ENCODE measurements around the gene CA7.
"Not testable (repeated sequence)": the region's sequence is repeated elsewhere in the genome, so short reads cannot be mapped to it uniquely, and the experiment has no call there.

CA7 gene

GRCh38 chr16:66847533-66848067 is 3.4 kb downstream of the CA7 start:
- DNase-seq = no peak

DNA sequence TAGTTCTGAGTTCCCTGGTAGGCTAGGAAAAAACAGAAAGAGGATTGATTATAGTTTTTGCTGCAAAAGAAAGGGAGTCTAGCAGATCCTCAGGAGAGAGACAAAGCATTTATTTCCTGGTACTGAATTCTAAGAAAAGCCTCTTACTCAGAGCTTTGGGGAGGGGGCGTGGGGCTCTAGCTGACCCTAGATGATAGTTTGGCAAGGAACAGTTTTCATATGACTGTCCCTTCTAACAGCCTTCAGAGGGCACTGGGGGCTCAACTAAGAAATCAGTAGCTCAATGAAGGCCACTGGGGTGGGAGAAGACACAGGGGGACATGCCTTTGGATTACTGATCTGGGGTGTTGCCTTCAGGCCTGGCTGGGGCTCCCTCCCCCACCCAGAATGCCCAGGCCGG is 4.0 kb downstream of the CA7 start:
- DNase-seq = no peak

DNA sequence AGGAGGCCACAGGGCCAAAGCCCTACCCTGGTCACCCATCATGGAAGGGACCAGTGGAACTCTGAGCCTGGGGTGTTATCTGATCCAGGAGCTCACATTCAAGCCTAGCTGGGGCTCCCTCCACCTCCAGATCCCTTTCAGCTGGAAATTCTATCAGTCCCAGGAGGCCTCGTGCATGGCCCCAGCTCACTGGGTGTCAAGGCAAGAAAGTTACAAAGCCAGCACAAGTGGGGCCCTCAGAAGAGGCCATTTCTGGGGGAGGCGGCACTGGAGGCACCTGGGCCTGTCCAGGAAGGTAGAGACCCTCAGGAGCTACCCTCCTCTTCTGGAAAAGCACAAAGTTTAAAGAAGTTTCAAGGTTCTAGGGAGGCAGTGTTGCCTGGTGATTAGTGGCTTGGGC is 4.8 kb downstream of the CA7 start:
- no peak for DNase-seq

- DNase-seq = no peak
Observed at GRCh38 chr16:66849549-66849948, 5.3 kb downstream of the CA7 start.

DNA sequence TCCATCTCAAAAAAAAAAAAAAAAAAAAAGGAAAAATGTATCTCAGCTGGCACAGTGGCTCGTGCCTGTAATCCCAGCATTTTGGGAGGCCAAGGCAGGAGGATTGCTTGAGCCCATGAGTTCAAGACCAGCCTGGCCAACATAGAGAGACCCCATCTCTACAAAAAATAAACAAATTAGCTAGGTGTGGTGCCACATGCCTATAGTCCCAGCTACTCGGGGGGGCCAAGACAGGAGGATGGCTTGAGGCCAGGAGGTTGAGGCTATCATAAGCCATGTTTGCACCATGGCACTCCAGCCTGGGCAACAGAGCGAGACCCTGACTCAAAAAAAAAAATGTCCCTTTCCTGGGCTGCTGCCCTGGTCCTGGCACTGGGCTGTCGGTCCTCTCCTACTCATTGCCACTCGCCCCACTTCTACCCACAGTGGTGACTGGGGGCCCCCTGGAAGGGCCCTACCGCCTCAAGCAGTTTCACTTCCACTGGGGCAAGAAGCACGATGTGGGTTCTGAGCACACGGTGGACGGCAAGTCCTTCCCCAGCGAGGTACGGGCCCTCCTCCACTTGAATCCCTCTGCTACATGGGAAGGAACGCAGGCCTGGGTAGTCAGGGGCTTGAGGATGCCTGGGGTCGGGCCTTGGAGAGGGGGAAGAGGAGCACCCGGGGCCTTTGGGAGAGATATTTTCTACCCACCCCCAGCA is 6.1 kb downstream of the CA7 start:
- DNase-seq = no peak

GRCh38 chr16:66851166-66851964 is 7.2 kb downstream of the CA7 start:
- DNase-seq = no peak

DNA sequence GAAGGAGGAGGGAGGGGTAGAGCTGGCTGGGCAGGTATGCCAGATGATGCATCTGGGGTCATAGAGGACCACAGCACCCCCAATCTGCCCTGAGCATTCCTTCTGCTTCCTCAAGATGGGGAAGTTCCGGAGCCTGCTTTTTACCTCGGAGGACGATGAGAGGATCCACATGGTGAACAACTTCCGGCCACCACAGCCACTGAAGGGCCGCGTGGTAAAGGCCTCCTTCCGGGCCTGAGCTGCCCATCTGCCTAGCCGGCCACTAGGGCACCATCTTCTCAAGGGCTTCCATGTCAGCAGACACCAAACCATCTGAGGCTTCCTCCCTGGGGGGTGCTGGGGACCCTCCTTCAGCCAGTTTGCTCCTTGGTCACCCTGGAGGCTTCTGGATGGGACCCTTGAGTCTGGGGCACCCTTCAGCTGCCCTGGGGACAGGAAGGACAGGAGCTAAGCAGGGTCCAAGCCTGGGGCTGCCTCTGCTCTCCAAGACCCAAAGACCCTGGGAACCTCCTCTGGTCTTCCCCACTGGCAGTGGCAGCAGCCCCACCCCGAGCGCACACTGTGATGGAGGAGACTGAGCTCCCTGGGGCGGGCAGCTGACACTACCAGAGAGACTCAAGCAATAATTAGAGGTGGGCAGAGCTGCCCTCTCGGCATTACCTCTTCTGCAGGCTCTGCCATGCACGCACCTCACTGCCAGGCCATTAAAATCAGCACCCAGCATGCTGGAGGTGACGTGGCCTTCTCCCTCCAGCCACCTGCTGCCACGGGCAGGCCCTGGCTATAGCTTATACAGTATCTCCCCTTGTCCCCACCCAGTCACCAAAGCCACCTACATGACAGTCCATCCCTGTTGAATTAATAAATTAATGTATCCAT is 9.3 kb downstream of the CA7 start:
- no peak for DNase-seq

- no peak for DNase-seq
Observed at GRCh38 chr16:66856184-66856730, 12.0 kb downstream of the CA7 start.

- no peak for DNase-seq
Observed at GRCh38 chr16:66856801-66857200, 12.6 kb downstream of the CA7 start.

GRCh38 chr16:66857437-66857836 is 13.2 kb downstream of the CA7 start:
- no peak for DNase-seq

GRCh38 chr16:66858740-66859396 is 14.7 kb downstream of the CA7 start:
- DNase-seq = peak; percentile 70

- DNase-seq = no peak
Observed at GRCh38 chr16:66859397-66860068, 15.3 kb downstream of the CA7 start.

DNA sequence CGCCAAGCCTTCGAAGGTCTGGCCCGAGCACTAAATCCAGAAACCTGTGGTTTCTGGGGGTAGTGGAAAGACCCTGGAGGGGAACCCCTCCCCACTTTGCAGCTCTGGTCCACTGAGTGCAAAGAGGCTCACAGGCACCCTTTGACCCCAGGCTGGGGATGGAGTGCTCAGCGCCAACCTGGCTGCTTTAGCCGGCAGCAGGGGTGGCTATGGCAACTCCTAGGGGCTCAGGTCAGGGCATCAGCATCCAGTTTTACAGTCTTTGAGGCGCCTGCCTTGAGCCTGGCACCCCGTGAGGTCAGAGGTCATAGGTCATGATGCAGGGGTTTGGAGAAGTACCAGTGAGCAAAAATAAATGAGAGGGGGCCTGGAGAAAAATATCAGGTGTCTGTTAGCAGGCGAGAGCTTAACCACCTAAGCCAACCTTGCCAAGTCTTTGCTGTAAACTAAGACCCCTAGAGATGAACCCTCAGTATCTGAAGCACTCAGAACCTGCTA is 17.9 kb downstream of the CA7 start:
- DNase-seq = no peak

DNA sequence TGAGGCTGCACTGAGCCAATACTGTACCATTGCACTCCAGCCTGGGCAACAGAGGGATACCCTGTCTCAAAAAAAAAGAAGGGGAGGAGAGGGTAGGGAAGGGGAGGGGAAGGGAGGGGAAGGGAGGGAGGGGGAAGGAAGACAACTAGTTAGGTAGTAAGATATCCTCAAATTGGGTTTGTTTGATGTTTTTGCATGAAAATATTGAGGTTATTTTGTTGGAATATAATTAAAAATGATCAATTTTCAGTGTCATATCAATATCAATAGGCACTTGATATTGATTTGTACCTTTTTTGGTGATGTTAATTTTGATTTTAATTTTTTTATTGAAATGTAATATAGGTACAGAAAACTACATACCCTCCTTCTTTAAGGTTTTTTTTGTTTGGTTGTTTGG is 19.5 kb downstream of the CA7 start:
- no peak for DNase-seq

DNA sequence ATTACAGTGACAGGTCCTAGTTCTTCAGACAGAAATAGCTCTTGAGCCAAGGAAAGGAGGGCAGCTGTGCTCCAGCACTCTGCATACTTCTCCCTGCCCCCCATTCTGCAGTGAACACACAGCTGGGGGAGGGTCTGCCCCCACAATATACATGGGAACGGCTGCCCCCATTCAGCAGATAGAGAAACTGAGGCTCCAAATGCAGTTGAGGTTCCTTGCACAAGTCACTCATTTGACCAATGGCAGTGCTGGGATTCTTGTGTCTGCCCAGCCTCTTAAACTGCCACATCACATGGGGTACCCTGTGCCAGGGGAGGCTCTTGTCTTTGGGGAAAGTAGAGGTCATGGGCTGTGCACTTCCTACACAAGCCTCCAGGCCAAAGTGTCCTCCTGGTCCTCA is 25.2 kb downstream of the CA7 start:
- DNase-seq = no peak

DNA sequence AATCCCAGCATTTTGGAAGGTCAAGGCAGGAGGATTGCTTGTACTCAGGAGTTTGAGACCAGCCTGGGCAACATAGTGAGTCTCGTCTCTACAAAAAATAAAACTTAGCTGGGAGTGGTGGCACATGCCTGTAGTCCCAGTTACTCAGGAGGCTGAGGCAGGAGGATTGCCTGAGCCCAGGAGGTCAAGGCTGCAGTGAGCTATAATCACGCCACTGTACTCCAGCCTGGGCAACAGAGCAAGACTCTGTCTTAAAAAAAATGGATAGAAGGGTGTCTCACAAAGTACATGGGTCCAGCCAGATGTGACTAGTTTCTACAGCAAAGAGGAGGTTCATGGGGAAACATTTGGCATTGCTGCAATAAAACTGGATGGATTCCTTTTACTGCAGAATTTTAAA is 27.1 kb downstream of the CA7 start:
- DNase-seq = not testable (repeated sequence)

GRCh38 chr16:66871840-66872239 is 27.6 kb downstream of the CA7 start:
- DNase-seq = no peak

- no peak for DNase-seq
Observed at GRCh38 chr16:66872559-66872942, 28.3 kb downstream of the CA7 start.

- peak; percentile 100 for DNase-seq
Observed at GRCh38 chr16:66872943-66873684, 28.9 kb downstream of the CA7 start.

DNA sequence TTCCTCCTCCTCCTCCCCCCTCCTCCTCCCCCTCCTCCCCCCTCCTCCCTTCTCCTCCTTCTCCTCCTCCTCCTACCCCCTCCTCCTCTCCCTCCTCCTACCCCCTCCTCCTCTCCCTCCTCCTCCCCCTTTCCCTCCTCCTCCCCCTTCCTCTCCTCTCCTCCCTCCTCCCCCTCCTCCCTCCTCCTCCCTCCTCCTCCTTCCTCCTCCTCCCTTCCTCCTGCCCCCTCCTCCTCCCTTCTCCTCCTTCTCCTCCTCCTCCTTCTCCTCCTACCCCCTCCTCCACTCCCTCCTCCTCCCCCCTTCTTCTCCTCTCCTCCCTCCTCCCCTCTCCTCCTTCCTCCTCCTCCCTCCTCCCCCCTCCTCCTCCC is 29.5 kb downstream of the CA7 start:
- DNase-seq = no peak

Data from EL (cell line).